Stimulated activated CD4-positive, alpha-beta T cell treated with anti-CD3 and anti-CD28 coated beads, Interleukin-15, amount 100 ng/mL, for 24 hours (primary cell): ENCODE measurements around the gene MEGF11.

Experiments
- DNase-seq: peaks from one replicate; pipeline ENCODE4 v3.0.0-alpha.2; 2020

Gene MEGF11

GRCh38 chr15:66238318-66238717, 15.2 kb downstream of the MEGF11 start:
- DNase-seq = no peak

GRCh38 chr15:66237513-66238235, 15.9 kb downstream of the MEGF11 start:
- DNase-seq = no peak

- no peak for DNase-seq
These were observed 16.7 kb downstream of the MEGF11 start for GRCh38 chr15:66236806-66237375.

- no peak for DNase-seq
These were observed 17.7 kb downstream of the MEGF11 start for GRCh38 chr15:66235866-66236265.

- DNase-seq = no peak
These were observed 18.8 kb downstream of the MEGF11 start for GRCh38 chr15:66234798-66235197.

GRCh38 chr15:66233487-66234415, 19.8 kb downstream of the MEGF11 start:
- DNase-seq = peak; percentile 23

GRCh38 chr15:66232267-66232625, 21.3 kb downstream of the MEGF11 start:
- DNase-seq = no peak

- DNase-seq = no peak
These were observed 21.9 kb downstream of the MEGF11 start for GRCh38 chr15:66231394-66232266.

GRCh38 chr15:66229790-66230465, 23.6 kb downstream of the MEGF11 start:
- no peak for DNase-seq

GRCh38 chr15:66228807-66229735, 24.5 kb downstream of the MEGF11 start:
- DNase-seq = no peak

GRCh38 chr15:66226736-66227135, 26.8 kb downstream of the MEGF11 start:
- no peak for DNase-seq

GRCh38 chr15:66225656-66226274, 27.8 kb downstream of the MEGF11 start:
- DNase-seq = no peak

- no peak for DNase-seq
These were observed 28.6 kb downstream of the MEGF11 start for GRCh38 chr15:66224946-66225345.

- no peak for DNase-seq
These were observed 31.0 kb downstream of the MEGF11 start for GRCh38 chr15:66222273-66223198.

- DNase-seq = no peak
These were observed 32.4 kb downstream of the MEGF11 start for GRCh38 chr15:66221126-66221525.

GRCh38 chr15:66220601-66221000, 32.9 kb downstream of the MEGF11 start:
- no peak for DNase-seq

GRCh38 chr15:66219339-66219738, 34.2 kb downstream of the MEGF11 start:
- no peak for DNase-seq

GRCh38 chr15:66216806-66217205, 36.7 kb downstream of the MEGF11 start:
- DNase-seq = no peak

GRCh38 chr15:66215811-66216210, 37.7 kb downstream of the MEGF11 start:
- no peak for DNase-seq
